DND-41 (cell line): ENCODE results near the gene NUDT3.
"Not testable (repeated sequence)": the region's sequence is repeated elsewhere in the genome, so short reads cannot be mapped to it uniquely, and the experiment has no call there.

Experiments used
- CTCF ChIP-seq: IDR thresholded peaks from 2 replicates; pipeline ENCODE4 v1.5.1; 2012; ENCODE audit warnings: borderline replicate concordance, low read length, moderate library complexity, mild to moderate bottlenecking; ENCODE audit not compliant: poor library complexity, severe bottlenecking; ENCODE audit errors: extremely low read depth
- EZH2 ChIP-seq: IDR thresholded peaks from 3 replicates; pipeline ENCODE4 v1.6.1; 2012; ENCODE audit warnings: borderline replicate concordance, low read depth, mild to moderate bottlenecking, moderate library complexity, low read length, inconsistent platforms; ENCODE audit not compliant: severe bottlenecking

- not testable (repeated sequence) for TF ChIP-seq CTCF, EZH2
Observed at GRCh38 chr6:34363681-34364075, 28.8 kb downstream of the NUDT3 start.
